Osteoblast (primary cell): ENCODE data around the gene CORO2B. TPM values are rescaled to one million over a fixed set of nuclear protein-coding genes. Genes with fewer than 3 reads are reported as not detected.
"Not testable (repeated sequence)": the region's sequence is repeated elsewhere in the genome, so short reads cannot be mapped to it uniquely, and the experiment has no call there.

Experiments
- DNase-seq: peaks from one replicate; pipeline ENCODE4 v3.0.0; 2011; ENCODE audit warnings: low spot score, mixed read lengths; ENCODE audit not compliant: insufficient read length; ENCODE audit errors: missing footprints
- H2AFZ ChIP-seq: 2 replicates; pipeline ENCODE4 v1.6.0; 2011; ENCODE audit warnings: mild to moderate bottlenecking, low read length
- H3K27ac ChIP-seq: 2 replicates; pipeline ENCODE4 v1.5.1; 2011; ENCODE audit warnings: mild to moderate bottlenecking, low read depth, low read length, moderate library complexity
- H3K27me3 ChIP-seq: 2 replicates; pipeline ENCODE4 v1.6.0; 2012; ENCODE audit warnings: mild to moderate bottlenecking, control low read depth, inconsistent platforms, low read length, moderate library complexity; ENCODE audit not compliant: insufficient read depth
- H3K36me3 ChIP-seq: 2 replicates; pipeline ENCODE4 v1.5.1; 2011; ENCODE audit warnings: mild to moderate bottlenecking, low read length, control low read depth, moderate library complexity; ENCODE audit not compliant: insufficient read depth
- H3K4me1 ChIP-seq: 2 replicates; pipeline ENCODE4 v1.5.1; 2011; ENCODE audit warnings: mild to moderate bottlenecking, low read length, control low read depth, moderate library complexity; ENCODE audit not compliant: insufficient read depth
- H3K4me2 ChIP-seq: 2 replicates; pipeline ENCODE4 v1.6.0; 2011; ENCODE audit warnings: mild to moderate bottlenecking, low read length; ENCODE audit not compliant: insufficient read depth
- H3K4me3 ChIP-seq: fragments of 200-600 bp; sonication (generic); 3 replicates; pipeline ENCODE4 v1.5.1; 2012; ENCODE audit warnings: mild to moderate bottlenecking, low read length, inconsistent platforms; ENCODE audit not compliant: insufficient read depth
- H3K79me2 ChIP-seq: 2 replicates; pipeline ENCODE4 v1.6.0; 2012; ENCODE audit warnings: mild to moderate bottlenecking, low read length, control low read depth, inconsistent platforms; ENCODE audit not compliant: insufficient read depth
- H3K9me3 ChIP-seq: 2 replicates; pipeline ENCODE4 v1.5.1; 2011; ENCODE audit warnings: low read depth, low read length, control low read depth
- H4K20me1 ChIP-seq: 2 replicates; pipeline ENCODE4 v1.6.0; 2012; ENCODE audit warnings: mild to moderate bottlenecking, low read length, control low read depth; ENCODE audit not compliant: insufficient read depth
- total RNA-seq: library from RNA; depleted of rRNA; stranded (reverse); fragments of >200 nt; gene quantifications from 2 replicates; pipeline ENCODE4 v1.2.3, GENCODE V29; 2012
- TF ChIP-seq, protein P1 (sequence below): IDR thresholded peaks from 2 replicates; pipeline ENCODE4 v1.5.1; 2011; ENCODE audit warnings: mild to moderate bottlenecking, low read depth, low read length, moderate library complexity; ENCODE audit errors: extremely low read depth

CORO2B gene
- total RNA-seq, 1 donor, result 10.5 TPM

DNA sequence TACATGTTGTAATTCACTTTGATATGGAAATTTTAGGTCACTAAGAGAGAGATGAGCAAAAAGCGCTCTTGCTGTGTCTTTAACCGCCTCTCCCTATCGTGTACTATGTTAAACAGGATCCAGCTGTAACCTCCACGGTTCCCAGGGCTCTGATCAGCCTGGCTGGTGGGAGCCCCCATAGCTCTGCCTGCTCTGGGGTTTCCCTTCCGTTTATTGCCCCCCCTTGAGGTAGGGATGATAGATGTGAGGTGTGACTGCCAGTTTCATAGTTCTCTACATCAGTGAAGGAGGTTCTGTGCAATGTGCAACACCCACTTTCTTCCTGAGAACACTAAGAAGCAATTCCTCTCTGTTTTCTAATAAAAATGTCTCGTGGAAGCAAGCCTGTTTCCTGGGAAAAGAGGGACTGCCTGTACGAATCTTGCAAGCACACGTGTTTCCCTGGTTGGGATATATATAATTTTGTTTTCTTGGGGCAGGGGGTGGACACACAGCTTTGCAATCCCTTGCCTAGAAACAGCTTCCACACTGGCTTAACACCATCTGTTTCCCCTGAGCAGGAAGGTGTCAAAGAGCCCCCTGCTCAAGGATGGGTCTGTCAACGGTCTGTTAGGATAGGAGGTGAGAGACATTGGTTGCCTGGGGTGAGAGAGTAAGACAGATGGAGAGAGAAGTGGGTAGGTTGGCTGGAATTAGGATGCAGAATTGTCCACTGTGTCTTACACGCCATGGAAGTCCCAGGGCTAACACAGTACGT lies 23.8 kb downstream of the CORO2B start:
- Histone ChIP-seq H2AFZ (no peak overlapping the region), H3K27me3 (no peaks in the 10 kb centered on the region), H3K79me2 (peaks cover 37% of the 10 kb centered on the region), H4K20me1 (no peaks in the 10 kb centered on the region), H3K36me3 (no peaks in the 10 kb centered on the region), H3K27ac (no peak overlapping the region), H3K4me2 (no peak overlapping the region), H3K4me3 (no peak overlapping the region), H3K4me1 (peaks cover 42% of the 10 kb centered on the region), H3K9me3 (no peaks in the 10 kb centered on the region)
- no peak for DNase-seq
- TF ChIP-seq, protein P1, sequence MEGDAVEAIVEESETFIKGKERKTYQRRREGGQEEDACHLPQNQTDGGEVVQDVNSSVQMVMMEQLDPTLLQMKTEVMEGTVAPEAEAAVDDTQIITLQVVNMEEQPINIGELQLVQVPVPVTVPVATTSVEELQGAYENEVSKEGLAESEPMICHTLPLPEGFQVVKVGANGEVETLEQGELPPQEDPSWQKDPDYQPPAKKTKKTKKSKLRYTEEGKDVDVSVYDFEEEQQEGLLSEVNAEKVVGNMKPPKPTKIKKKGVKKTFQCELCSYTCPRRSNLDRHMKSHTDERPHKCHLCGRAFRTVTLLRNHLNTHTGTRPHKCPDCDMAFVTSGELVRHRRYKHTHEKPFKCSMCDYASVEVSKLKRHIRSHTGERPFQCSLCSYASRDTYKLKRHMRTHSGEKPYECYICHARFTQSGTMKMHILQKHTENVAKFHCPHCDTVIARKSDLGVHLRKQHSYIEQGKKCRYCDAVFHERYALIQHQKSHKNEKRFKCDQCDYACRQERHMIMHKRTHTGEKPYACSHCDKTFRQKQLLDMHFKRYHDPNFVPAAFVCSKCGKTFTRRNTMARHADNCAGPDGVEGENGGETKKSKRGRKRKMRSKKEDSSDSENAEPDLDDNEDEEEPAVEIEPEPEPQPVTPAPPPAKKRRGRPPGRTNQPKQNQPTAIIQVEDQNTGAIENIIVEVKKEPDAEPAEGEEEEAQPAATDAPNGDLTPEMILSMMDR, result no peak

DNA sequence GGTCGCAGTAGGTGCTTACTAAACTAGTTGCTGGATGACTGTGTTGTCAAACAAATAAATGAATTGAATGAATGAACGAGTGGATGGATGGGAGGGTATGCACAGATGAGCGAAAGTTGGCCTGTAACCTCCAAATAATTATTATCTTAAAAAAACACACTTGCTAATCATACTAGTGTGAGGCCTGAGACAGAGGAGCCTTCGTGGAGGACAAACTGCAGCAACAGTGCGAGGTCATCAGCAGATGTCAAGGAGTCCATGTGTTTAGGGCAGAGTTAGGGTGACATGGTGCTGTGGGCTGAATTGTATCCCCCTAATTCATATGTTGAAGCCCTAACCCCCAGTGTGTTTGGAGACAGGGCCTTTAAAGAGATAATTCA lies 24.4 kb downstream of the CORO2B start:
- H3K79me2 ChIP-seq, result peaks cover 34% of the 10 kb centered on the region
- no peaks in the 10 kb centered on the region for H3K9me3 ChIP-seq
- peaks cover 42% of the 10 kb centered on the region for H3K4me1 ChIP-seq
- no peak for DNase-seq
- H3K27me3 ChIP-seq, result no peaks in the 10 kb centered on the region
- H3K36me3 ChIP-seq, result no peaks in the 10 kb centered on the region
- H3K4me2 ChIP-seq, result no peak overlapping the region
- no peak overlapping the region for H3K27ac ChIP-seq
- H2AFZ ChIP-seq, result no peak overlapping the region
- TF ChIP-seq, protein P1, result no peak
- H3K4me3 ChIP-seq, result no peak overlapping the region
- H4K20me1 ChIP-seq, result no peaks in the 10 kb centered on the region

DNA sequence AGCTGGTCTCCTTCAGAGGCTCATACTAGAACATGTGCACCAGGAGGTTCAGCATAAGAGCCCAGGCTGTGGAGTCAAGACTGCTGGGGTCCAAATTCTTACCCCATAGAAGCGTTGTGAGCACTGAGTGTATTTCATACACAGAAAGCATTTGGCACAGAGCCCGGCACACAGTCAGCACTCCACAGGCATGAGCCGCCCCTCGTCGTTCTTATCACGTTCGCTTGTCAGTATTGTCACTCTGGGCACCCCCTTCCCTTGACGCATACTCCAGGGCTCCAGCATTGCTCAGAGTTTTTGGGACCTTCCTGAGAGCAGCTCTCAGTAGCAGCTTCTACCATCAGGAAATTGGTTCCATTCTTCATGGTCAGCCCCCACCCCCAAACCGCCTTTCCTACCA lies 25.2 kb downstream of the CORO2B start:
- Histone ChIP-seq H3K4me1 (peaks cover 42% of the 10 kb centered on the region), H3K27ac (no peak overlapping the region), H3K4me3 (no peak overlapping the region), H3K27me3 (no peaks in the 10 kb centered on the region), H3K79me2 (peaks cover 33% of the 10 kb centered on the region), H3K4me2 (no peak overlapping the region), H4K20me1 (no peaks in the 10 kb centered on the region), H2AFZ (no peak overlapping the region), H3K9me3 (no peaks in the 10 kb centered on the region), H3K36me3 (no peaks in the 10 kb centered on the region)
- DNase-seq, result no peak
- TF ChIP-seq, protein P1, result no peak

DNA sequence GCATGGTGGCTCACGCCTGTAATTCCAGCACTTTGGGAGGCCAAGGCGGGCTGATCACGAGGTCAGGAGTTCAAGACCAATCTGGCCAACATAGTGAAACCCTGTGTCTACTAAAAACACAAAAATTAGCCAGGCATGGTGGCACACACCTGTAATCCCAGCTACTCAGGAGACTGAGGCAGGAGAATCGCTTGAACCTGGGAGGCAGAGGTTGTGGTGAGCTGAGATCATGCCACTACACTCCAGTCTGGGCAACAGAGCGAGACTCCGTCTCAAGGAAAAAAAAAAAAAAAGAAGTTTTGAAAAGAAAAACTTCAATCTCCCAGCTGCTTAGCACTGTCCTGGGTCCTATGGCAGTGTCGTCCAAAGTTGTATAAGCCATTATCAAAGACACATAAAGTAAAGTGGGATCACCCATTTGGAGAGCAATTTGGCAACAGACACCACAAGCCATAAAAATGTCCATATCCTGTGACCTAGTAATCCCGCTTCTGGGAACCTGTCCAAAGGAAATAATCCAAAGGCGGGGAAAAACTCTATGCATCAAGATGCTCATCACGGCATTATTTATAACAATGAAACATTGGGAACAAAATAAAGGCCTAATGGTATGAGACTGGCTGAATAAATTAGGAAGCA lies 26.2 kb downstream of the CORO2B start:
- DNase-seq, result peak; percentile 93
- Histone ChIP-seq H3K79me2 (peaks cover 25% of the 10 kb centered on the region), H3K4me1 (peaks cover 42% of the 10 kb centered on the region)
- not testable (repeated sequence) for H3K36me3 ChIP-seq, H3K4me2 ChIP-seq, H3K9me3 ChIP-seq, H4K20me1 ChIP-seq, H2AFZ ChIP-seq, H3K4me3 ChIP-seq, H3K27me3 ChIP-seq, H3K27ac ChIP-seq
